ENCODE data around the gene CEMIP. TPM values are rescaled to one million over a fixed set of nuclear protein-coding genes. Genes with fewer than 3 reads are reported as not detected.

Gene CEMIP
- total RNA-seq, 6 experiments from 2014 or later: 0.64 to 0.74 TPM; not detected in 4

- Histone ChIP-seq H3K27ac (no peak overlapping the region), H3K4me1 (no peaks in the 10 kb centered on the region), H3K9me3 (no peaks in the 10 kb centered on the region), H3K4me3 (no peak overlapping the region), H3K27me3 (peaks cover 0 to 1% of the 10 kb centered on the region in 2 donors), H3K36me3 (no peaks in the 10 kb centered on the region)
- intact Hi-C loops (cut with DNase I): loop anchor here in 1 of 2 donors (10.0 kb wide), 1 partner anchor 321 kb away; no protein-coding TSS in a partner anchor
- DNase-seq: no peak
- 75% methylated on average over 5 of the region's 5 CpGs for WGBS (ENCODE audit: insufficient coverage, low coverage, low lambda C conversion rate, missing lambda C conversion rate)
- TF ChIP-seq POLR2A (IDR thresholded peaks at IDR 0.05): no peak
- TF ChIP-seq CTCF (IDR thresholded peaks at IDR 0.05): no peak
- ATAC-seq: no peak
Measured at GRCh38 chr15:80785811-80786354, 6.7 kb downstream of the CEMIP start.

- Histone ChIP-seq H3K27me3 (no peaks in the 10 kb centered on the region), H3K4me3 (no peak overlapping the region), H3K27ac (no peak overlapping the region), H3K4me1 (no peaks in the 10 kb centered on the region), H3K36me3 (no peaks in the 10 kb centered on the region), H3K9me3 (no peaks in the 10 kb centered on the region)
- DNase-seq (no peak), ATAC-seq (no peak)
- intact Hi-C loops (cut with DNase I): loop anchor here in 1 of 2 donors (10.0 kb wide), 1 partner anchor 323 kb away; no protein-coding TSS in a partner anchor
- TF ChIP-seq CTCF (IDR thresholded peaks at IDR 0.05) (no peak), POLR2A (IDR thresholded peaks at IDR 0.05) (no peak)
- WGBS (ENCODE audit: insufficient coverage, low coverage, low lambda C conversion rate, missing lambda C conversion rate): 65% methylated on average over 2 of the region's 3 CpGs
Measured at GRCh38 chr15:80787316-80787715, 8.1 kb downstream of the CEMIP start.

- H3K27ac ChIP-seq: no peak overlapping the region
- no peak overlapping the region for H3K4me3 ChIP-seq
- H3K9me3 ChIP-seq: no peaks in the 10 kb centered on the region
- 59% methylated on average over 6 of the region's 6 CpGs for WGBS (ENCODE audit: insufficient coverage, low coverage, low lambda C conversion rate, missing lambda C conversion rate)
- no peaks in the 10 kb centered on the region for H3K27me3 ChIP-seq
- no peaks in the 10 kb centered on the region for H3K36me3 ChIP-seq
- no peaks in the 10 kb centered on the region for H3K4me1 ChIP-seq
- TF ChIP-seq CTCF (IDR thresholded peaks at IDR 0.05): no peak
- TF ChIP-seq POLR2A (IDR thresholded peaks at IDR 0.05): no peak
- ATAC-seq: no peak
- no peak for DNase-seq
- intact Hi-C loops (cut with DNase I): loop anchor here in 1 of 2 donors (10.0 kb wide), 1 partner anchor 324 kb away; no protein-coding TSS in a partner anchor
Measured at GRCh38 chr15:80788536-80788935, 9.4 kb downstream of the CEMIP start.

GRCh38 chr15:80789296-80789695, 10.1 kb downstream of the CEMIP start:
- no peaks in the 10 kb centered on the region for H3K4me1 ChIP-seq
- intact Hi-C loops (cut with DNase I): loop anchor here in 1 of 2 donors (10.0 kb wide), 1 partner anchor 324 kb away; no protein-coding TSS in a partner anchor
- WGBS (ENCODE audit: insufficient coverage, low coverage, low lambda C conversion rate, missing lambda C conversion rate): 17% methylated on average over 2 of the region's 5 CpGs
- H3K36me3 ChIP-seq: no peaks in the 10 kb centered on the region
- TF ChIP-seq POLR2A (IDR thresholded peaks at IDR 0.05) (no peak), CTCF (IDR thresholded peaks at IDR 0.05) (no peak)
- no peak overlapping the region for H3K4me3 ChIP-seq
- H3K27me3 ChIP-seq: no peaks in the 10 kb centered on the region
- no peak for ATAC-seq
- DNase-seq: no peak
- no peaks in the 10 kb centered on the region for H3K9me3 ChIP-seq
- H3K27ac ChIP-seq: no peak overlapping the region
